OCI-LY7 (cell line): ENCODE measurements around the gene CFAP298. TPM values are rescaled to one million over a fixed set of nuclear protein-coding genes. Genes with fewer than 3 reads are reported as not detected.

Experiments
- BruUV-seq: library from RNA; stranded (reverse); fragments of 400-500 nt; replicated peaks from 2 replicates; lab custom pipeline; 2021; lab: Mats Ljungman, UMichigan
- CTCF ChIA-PET: fragments of 300-600 bp; sonication (Branson Sonifier 250); formaldehyde crosslinking; loops from one replicate; lab custom pipeline; 2022; ENCODE audit warnings: antibody characterized with exemption; ENCODE audit not compliant: unreplicated experiment; lab: Charles Lee
- POLR2A ChIA-PET: fragments of 300-600 bp; sonication (Branson Sonifier 250); formaldehyde crosslinking; loops from one replicate; lab custom pipeline; 2022; ENCODE audit warnings: antibody characterized with exemption; lab: Charles Lee
- DNase-seq: peaks from one replicate; pipeline ENCODE4 v3.0.0-alpha.2; 2015; ENCODE audit warnings: low spot score
- H2AFZ ChIP-seq: fragments of 200-600 bp; sonication (generic), shearing (Covaris generic); 2 replicates; pipeline ENCODE4 v1.6.1; 2014; ENCODE audit warnings: mild to moderate bottlenecking, antibody characterized with exemption, low read length, moderate library complexity
- H3K27ac ChIP-seq: fragments of 200-600 bp; sonication (generic); 2 replicates; pipeline ENCODE4 v1.5.1; 2014; ENCODE audit warnings: mixed run types, low read depth, mild to moderate bottlenecking, moderate library complexity, low read length, inconsistent platforms; ENCODE audit not compliant: poor library complexity, severe bottlenecking
- H3K36me3 ChIP-seq: fragments of 200-600 bp; sonication (generic); 2 replicates; pipeline ENCODE4 v1.6.1; 2014; ENCODE audit warnings: mild to moderate bottlenecking, antibody characterized with exemption, low read length, moderate library complexity, mixed read lengths; ENCODE audit not compliant: insufficient read depth
- H3K4me1 ChIP-seq: fragments of 200-600 bp; sonication (generic); 2 replicates; pipeline ENCODE4 v1.5.1; 2014; ENCODE audit warnings: mild to moderate bottlenecking, low read length; ENCODE audit not compliant: insufficient read depth, poor library complexity, severe bottlenecking
- H3K4me2 ChIP-seq: fragments of 200-600 bp; sonication (generic); 2 replicates; pipeline ENCODE4 v1.6.1; 2014; ENCODE audit warnings: mild to moderate bottlenecking, low read length
- H3K4me3 ChIP-seq: fragments of 200-600 bp; sonication (generic); 2 replicates; pipeline ENCODE4 v1.5.1; 2014; ENCODE audit warnings: mild to moderate bottlenecking, low read depth, low read length; ENCODE audit not compliant: poor library complexity, severe bottlenecking
- H3K79me2 ChIP-seq: fragments of 200-600 bp; sonication (generic); 2 replicates; pipeline ENCODE4 v1.6.1; 2016; ENCODE audit warnings: low read depth, mild to moderate bottlenecking, low read length, moderate library complexity, mixed read lengths; ENCODE audit not compliant: insufficient read depth
- H3K9me2 ChIP-seq: fragments of 200-600 bp; sonication (generic); 2 replicates; pipeline ENCODE4 v1.6.1; 2016; ENCODE audit warnings: mild to moderate bottlenecking, low read length, mixed read lengths; ENCODE audit not compliant: insufficient read depth
- H3K9me3 ChIP-seq: fragments of 200-600 bp; sonication (generic); 2 replicates; pipeline ENCODE4 v1.6.1; 2014; ENCODE audit warnings: mild to moderate bottlenecking, mixed run types, low read length, mixed read lengths
- H4K20me1 ChIP-seq: fragments of 200-600 bp; sonication (generic); 2 replicates; pipeline ENCODE4 v1.6.1; 2014; ENCODE audit warnings: mild to moderate bottlenecking, antibody characterized with exemption, low read length, moderate library complexity, mixed read lengths; ENCODE audit not compliant: insufficient read depth
- EZH2phosphoT487 ChIP-seq: fragments of 200-600 bp; sonication (generic); IDR thresholded peaks from 2 replicates; pipeline ENCODE4 v1.6.1; 2018; ENCODE audit warnings: low read depth, borderline replicate concordance, mild to moderate bottlenecking, mixed run types, antibody characterized with exemption, low read length, moderate library complexity, mixed read lengths
- intact Hi-C: fragments of 100-400 bp; cut with micrococcal nuclease; formaldehyde crosslinking; loops from one replicate; pipeline ENCODE4 v1.10.0; 2022; ENCODE audit not compliant: unreplicated experiment
- total RNA-seq, 2 experiments: library from RNA; depleted of rRNA in 1 of 2; stranded (reverse); fragments of >200 nt in 1 of 2; shearing (Covaris generic) in 1 of 2; gene quantifications; 2 replicates each; pipeline ENCODE4 v1.2.3, GENCODE V29; 2014 to 2022
- TF ChIP-seq, protein P1 (sequence below): fragments of 200-600 bp; sonication (generic); conservative IDR thresholded peaks from 2 replicates; pipeline ENCODE4 v1.5.1; 2014; ENCODE audit warnings: mild to moderate bottlenecking, antibody characterized with exemption, low read length, moderate library complexity, mixed read lengths

Gene CFAP298
- total RNA-seq, 2 experiments from 2014 or later: 43.6 to 64.2 TPM

DNA sequence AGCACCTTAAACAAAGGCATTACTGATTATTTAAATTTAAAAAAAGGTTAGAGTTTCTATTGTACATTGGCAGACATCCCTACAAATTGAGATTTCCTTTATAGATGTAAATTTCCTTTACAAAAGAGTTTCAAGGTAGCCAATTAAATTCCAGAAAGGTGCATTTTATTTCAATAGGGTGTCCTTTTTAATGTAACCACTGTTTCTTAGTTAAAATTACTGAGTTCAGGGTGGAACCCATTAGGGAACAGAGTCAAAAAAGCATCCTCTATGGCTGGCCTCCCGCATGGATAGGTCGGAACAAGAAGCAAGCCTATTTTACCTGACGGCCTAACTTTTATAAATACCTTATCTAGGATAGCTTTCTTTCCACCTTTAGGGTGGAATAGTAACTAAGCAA, 51.3 kb downstream of the CFAP298 start:
- Histone ChIP-seq H3K9me2 (no peaks in the 10 kb centered on the region), H4K20me1 (no peaks in the 10 kb centered on the region), H3K27ac (no peak overlapping the region), H3K4me1 (no peaks in the 10 kb centered on the region), H3K9me3 (no peaks in the 10 kb centered on the region), H2AFZ (no peak overlapping the region), H3K4me2 (no peak overlapping the region), H3K79me2 (no peaks in the 10 kb centered on the region), H3K4me3 (no peak overlapping the region), H3K36me3 (no peaks in the 10 kb centered on the region)
- TF ChIP-seq EZH2phosphoT487: no peak
- TF ChIP-seq, protein P1, sequence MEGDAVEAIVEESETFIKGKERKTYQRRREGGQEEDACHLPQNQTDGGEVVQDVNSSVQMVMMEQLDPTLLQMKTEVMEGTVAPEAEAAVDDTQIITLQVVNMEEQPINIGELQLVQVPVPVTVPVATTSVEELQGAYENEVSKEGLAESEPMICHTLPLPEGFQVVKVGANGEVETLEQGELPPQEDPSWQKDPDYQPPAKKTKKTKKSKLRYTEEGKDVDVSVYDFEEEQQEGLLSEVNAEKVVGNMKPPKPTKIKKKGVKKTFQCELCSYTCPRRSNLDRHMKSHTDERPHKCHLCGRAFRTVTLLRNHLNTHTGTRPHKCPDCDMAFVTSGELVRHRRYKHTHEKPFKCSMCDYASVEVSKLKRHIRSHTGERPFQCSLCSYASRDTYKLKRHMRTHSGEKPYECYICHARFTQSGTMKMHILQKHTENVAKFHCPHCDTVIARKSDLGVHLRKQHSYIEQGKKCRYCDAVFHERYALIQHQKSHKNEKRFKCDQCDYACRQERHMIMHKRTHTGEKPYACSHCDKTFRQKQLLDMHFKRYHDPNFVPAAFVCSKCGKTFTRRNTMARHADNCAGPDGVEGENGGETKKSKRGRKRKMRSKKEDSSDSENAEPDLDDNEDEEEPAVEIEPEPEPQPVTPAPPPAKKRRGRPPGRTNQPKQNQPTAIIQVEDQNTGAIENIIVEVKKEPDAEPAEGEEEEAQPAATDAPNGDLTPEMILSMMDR: no peak
- ChIA-PET POLR2A (interaction anchor here (0.9 kb wide), 2 partner anchors 10 to 19 kb away, joined by 3 to 4 read pairs; no protein-coding TSS in a partner anchor), CTCF (no interaction called here)
- DNase-seq: no peak
- intact Hi-C loops: no loop called here
- BruUV-seq: no TSS peak

DNA sequence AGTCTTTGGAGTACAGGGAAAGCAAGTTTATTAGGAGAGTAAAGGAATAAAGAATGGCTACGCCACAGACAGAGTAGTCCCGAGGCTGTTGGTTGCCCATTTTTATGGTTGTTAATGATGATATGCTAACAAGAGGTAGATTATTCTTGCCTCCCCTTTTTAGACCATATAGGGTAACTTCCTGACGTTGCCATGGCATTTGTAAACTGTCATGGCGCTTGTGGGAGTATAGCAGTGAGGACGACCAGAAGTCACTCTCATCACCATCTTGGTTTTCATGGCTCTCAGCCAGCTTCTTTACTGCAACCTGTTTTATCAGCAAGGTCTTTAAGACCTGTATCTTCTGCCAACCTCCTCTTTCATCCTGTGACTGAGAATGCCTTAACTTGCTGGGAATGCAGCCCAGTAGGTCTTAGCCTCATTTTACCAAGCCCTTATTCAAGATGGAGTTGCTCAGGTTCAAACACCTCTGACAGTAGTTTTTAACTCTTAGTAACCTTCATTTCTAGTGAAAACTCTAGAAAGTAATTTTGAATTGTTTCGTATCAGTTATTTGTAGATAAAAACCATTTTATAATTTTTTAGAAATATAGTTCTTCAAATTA, 53.1 kb downstream of the CFAP298 start:
- ChIA-PET CTCF (no interaction called here), POLR2A (no interaction called here)
- intact Hi-C loops: no loop called here
- no peak overlapping the region for H3K4me2 ChIP-seq
- no peaks in the 10 kb centered on the region for H3K9me3 ChIP-seq
- no peak overlapping the region for H3K4me3 ChIP-seq
- H2AFZ ChIP-seq: no peak overlapping the region
- H3K36me3 ChIP-seq: no peaks in the 10 kb centered on the region
- no peaks in the 10 kb centered on the region for H3K79me2 ChIP-seq
- no peaks in the 10 kb centered on the region for H3K9me2 ChIP-seq
- no peak for DNase-seq
- no peak overlapping the region for H3K27ac ChIP-seq
- no peak for TF ChIP-seq EZH2phosphoT487
- TF ChIP-seq, protein P1: no peak
- no peaks in the 10 kb centered on the region for H3K4me1 ChIP-seq
- BruUV-seq: no TSS peak
- H4K20me1 ChIP-seq: no peaks in the 10 kb centered on the region

GRCh38 chr21:32558106-32558505, 54.1 kb downstream of the CFAP298 start:
- no peak overlapping the region for H3K4me3 ChIP-seq
- intact Hi-C loops: no loop called here
- no peak overlapping the region for H3K27ac ChIP-seq
- TF ChIP-seq EZH2phosphoT487: no peak
- TF ChIP-seq, protein P1: no peak
- H3K36me3 ChIP-seq: no peaks in the 10 kb centered on the region
- H3K79me2 ChIP-seq: no peaks in the 10 kb centered on the region
- H2AFZ ChIP-seq: no peak overlapping the region
- DNase-seq: no peak
- no peak overlapping the region for H3K4me2 ChIP-seq
- H3K9me3 ChIP-seq: no peaks in the 10 kb centered on the region
- CTCF ChIA-PET: no interaction called here
- POLR2A ChIA-PET: no interaction called here
- no peaks in the 10 kb centered on the region for H3K4me1 ChIP-seq
- BruUV-seq: no TSS peak
- no peaks in the 10 kb centered on the region for H3K9me2 ChIP-seq
- no peaks in the 10 kb centered on the region for H4K20me1 ChIP-seq
